Left forelimb (tissue), 1 donor: ENCODE measurements around the gene ATP2C2.
"Not testable (repeated sequence)": the region's sequence is repeated elsewhere in the genome, so short reads cannot be mapped to it uniquely, and the experiment has no call there.

Experiments used
- DNase-seq: peaks from one replicate; pipeline ENCODE4 v3.0.0-alpha.2; 2018; ENCODE audit warnings: low spot score

The ATP2C2 gene

GRCh38 chr16:84339766-84340165 lies 28.6 kb upstream of the ATP2C2 start:
- no peak for DNase-seq

- DNase-seq, result no peak
Observed at GRCh38 chr16:84340325-84341040, 27.9 kb upstream of the ATP2C2 start.

- DNase-seq, result no peak
Observed at GRCh38 chr16:84341528-84342295, 26.6 kb upstream of the ATP2C2 start.

- DNase-seq, result not testable (repeated sequence)
Observed at GRCh38 chr16:84343800-84344199, 24.5 kb upstream of the ATP2C2 start.

- no peak for DNase-seq
Observed at GRCh38 chr16:84344781-84345180, 23.6 kb upstream of the ATP2C2 start.

GRCh38 chr16:84347161-84347560 lies 21.2 kb upstream of the ATP2C2 start:
- DNase-seq, result no peak

GRCh38 chr16:84348386-84348888 lies 19.9 kb upstream of the ATP2C2 start:
- no peak for DNase-seq

GRCh38 chr16:84349862-84350684 lies 18.3 kb upstream of the ATP2C2 start:
- DNase-seq, result no peak

GRCh38 chr16:84350685-84351400 lies 17.5 kb upstream of the ATP2C2 start:
- no peak for DNase-seq

- DNase-seq, result no peak
Observed at GRCh38 chr16:84351630-84352029, 16.7 kb upstream of the ATP2C2 start.

- no peak for DNase-seq
Observed at GRCh38 chr16:84354306-84354705, 14.0 kb upstream of the ATP2C2 start.

GRCh38 chr16:84355149-84355548 lies 13.2 kb upstream of the ATP2C2 start:
- no peak for DNase-seq

GRCh38 chr16:84356176-84356575 lies 12.2 kb upstream of the ATP2C2 start:
- DNase-seq, result no peak

GRCh38 chr16:84356591-84357116 lies 11.7 kb upstream of the ATP2C2 start:
- no peak for DNase-seq

GRCh38 chr16:84357191-84357651 lies 11.1 kb upstream of the ATP2C2 start:
- DNase-seq, result no peak

- DNase-seq, result no peak
Observed at GRCh38 chr16:84358601-84359295, 9.6 kb upstream of the ATP2C2 start.

GRCh38 chr16:84359326-84359725 lies 9.0 kb upstream of the ATP2C2 start:
- DNase-seq, result no peak

GRCh38 chr16:84360170-84360569 lies 8.2 kb upstream of the ATP2C2 start:
- DNase-seq, result no peak

- no peak for DNase-seq
Observed at GRCh38 chr16:84360748-84361147, 7.6 kb upstream of the ATP2C2 start.

- DNase-seq, result no peak
Observed at GRCh38 chr16:84361546-84361945, 6.8 kb upstream of the ATP2C2 start.

- DNase-seq, result no peak
Observed at GRCh38 chr16:84362471-84362941, 5.8 kb upstream of the ATP2C2 start.
